Sciatic nerve (tissue), 2 donors: ENCODE measurements around the gene FOXQ1. TPM values are rescaled to one million over a fixed set of nuclear protein-coding genes. Genes with fewer than 3 reads are reported as not detected.

Experiments
- ATAC-seq: fragments of 200-7000 bp; cut with Tn5 transposase; one replicate; pipeline ENCODE4 v1.9.1; 2020; ENCODE audit warnings: mild to moderate bottlenecking, moderate library complexity
- DNase-seq: peaks from one replicate; pipeline ENCODE4 v3.0.0-alpha.2; 2020; ENCODE audit warnings: low spot score
- intact Hi-C: fragments of 100-400 bp; cut with DNase I; formaldehyde crosslinking; loops from one replicate; pipeline ENCODE4 v1.14.2; 2022
- total RNA-seq: library from RNA; stranded (reverse); fragmentation: NEBNext Ultra II Directional; extraction: Animal tissue kit (Norgen Biotek cat#: 25700); gene quantifications from one replicate; pipeline ENCODE4 v1.2.1, GENCODE V29; 2021
- donor health status: DM: no; HTN: no; CAD: no.
- donor health status: DM: no; HTN: no; CAD: no.

The FOXQ1 gene
- total RNA-seq, 1 donor from 2014 or later: 1.7 TPM

- DNase-seq: no peak
- intact Hi-C loops: no loop called here
- ATAC-seq: no peak
These were observed 24.8 kb upstream of the FOXQ1 start for GRCh38 chr6:1287103-1287591.

DNA sequence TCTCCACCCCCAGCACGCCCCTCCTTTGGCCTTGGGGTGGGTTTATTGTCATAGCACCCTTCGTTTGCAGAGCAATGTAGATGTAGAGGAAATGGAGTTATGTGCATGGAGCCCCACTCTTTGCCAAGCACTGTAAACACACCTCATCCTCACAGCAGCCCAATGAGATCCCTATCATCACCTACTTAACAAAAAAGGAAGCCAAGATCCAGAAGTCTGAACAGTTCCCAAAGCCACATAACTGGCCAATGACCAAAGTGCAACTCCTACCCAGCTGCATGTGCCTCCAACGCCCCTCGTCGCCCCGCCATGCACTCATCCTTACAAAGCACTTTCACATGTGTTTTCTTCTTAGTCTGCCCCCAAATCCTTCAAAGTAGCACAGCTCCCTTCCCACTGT, 21.8 kb upstream of the FOXQ1 start:
- intact Hi-C loops: no loop called here
- DNase-seq (no peak), ATAC-seq (no peak)

GRCh38 chr6:1290805-1291204, 21.1 kb upstream of the FOXQ1 start:
- DNase-seq (no peak), ATAC-seq (no peak)
- intact Hi-C loops: no loop called here

DNA sequence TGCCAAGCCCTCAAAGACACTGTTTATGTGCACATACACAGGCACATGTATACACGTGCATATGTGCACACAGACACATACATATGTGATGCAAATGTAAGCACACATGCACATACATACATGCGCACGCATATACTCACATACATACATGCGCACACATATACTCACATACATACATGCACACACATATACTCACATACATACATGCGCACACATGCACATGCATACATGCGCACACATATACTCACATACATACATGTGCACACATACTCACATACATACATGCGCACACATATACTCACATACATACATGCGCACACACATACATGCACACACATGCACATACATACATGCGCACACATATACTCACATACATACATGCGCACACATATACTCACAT, 20.5 kb upstream of the FOXQ1 start:
- ATAC-seq (no peak), DNase-seq (no peak)
- intact Hi-C loops: no loop called here

- DNase-seq: no peak
- no peak for ATAC-seq
- intact Hi-C loops: no loop called here
These were observed 16.5 kb upstream of the FOXQ1 start for GRCh38 chr6:1295420-1295819.

DNA sequence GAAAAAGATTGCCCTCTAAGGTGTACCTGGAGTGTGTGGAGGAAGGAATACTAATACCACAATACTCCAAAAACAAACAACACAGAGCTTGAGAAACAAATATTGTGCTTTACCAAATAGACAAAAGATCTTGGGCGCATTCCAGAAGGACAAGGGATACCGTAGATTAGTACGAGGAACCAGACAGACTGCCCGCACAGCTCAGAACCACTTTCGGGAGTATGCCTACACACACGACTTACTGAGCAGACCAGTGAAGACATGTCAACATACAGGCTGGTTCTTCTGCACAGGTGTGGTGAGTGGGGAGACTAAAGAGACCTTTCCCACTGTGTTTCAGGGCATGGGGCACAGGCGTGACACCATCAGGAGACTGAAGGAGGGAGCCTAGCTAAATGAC, 15.8 kb upstream of the FOXQ1 start:
- intact Hi-C loops: no loop called here
- ATAC-seq: no peak
- no peak for DNase-seq

GRCh38 chr6:1296542-1296941, 15.4 kb upstream of the FOXQ1 start:
- ATAC-seq (no peak), DNase-seq (no peak)
- intact Hi-C loops: no loop called here

DNA sequence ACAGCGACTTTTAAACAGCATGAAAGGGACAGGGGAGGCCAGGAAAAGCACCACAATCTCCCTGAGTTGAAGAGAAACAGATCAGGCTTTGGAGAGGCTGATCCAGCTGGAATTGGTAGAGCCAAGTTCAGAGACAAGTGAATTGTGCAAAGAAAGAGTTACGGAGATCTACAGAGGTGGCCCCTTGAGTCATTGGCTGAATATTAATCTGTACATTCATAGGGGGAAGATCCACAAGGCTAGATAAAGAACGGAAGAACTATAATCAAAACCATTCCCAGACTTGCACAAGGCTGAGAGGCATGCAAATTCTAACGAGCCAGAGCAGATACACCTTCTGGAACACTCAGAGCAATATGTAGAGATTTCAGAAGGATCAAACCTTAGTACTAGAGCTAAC, 14.2 kb upstream of the FOXQ1 start:
- intact Hi-C loops: no loop called here
- no peak for ATAC-seq
- DNase-seq: no peak

DNA sequence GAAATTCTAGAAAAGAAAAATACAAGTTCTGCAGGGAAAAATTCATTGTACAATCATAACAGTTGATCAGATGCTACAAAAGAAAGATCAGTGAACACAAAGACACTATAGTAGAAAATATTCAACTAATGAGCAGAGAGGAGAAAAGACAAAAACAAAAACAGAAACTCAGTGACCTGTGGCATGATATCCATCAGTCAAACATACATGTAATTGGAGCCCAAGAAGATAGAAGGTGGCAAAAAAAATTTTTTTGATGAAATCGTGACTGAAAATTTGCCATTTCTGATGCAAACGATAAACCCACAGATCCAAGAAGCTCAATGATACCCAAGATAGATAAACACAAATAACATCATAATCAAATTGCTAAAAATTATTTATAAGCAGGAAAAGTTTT, 13.1 kb upstream of the FOXQ1 start:
- ATAC-seq (no peak), DNase-seq (no peak)
- intact Hi-C loops: no loop called here

GRCh38 chr6:1306133-1306532, 5.8 kb upstream of the FOXQ1 start:
- intact Hi-C loops: no loop called here
- DNase-seq: no peak
- ATAC-seq: no peak

GRCh38 chr6:1309366-1309765, 2.5 kb upstream of the FOXQ1 start:
- ATAC-seq (no peak), DNase-seq (no peak)
- intact Hi-C loops: no loop called here

DNA sequence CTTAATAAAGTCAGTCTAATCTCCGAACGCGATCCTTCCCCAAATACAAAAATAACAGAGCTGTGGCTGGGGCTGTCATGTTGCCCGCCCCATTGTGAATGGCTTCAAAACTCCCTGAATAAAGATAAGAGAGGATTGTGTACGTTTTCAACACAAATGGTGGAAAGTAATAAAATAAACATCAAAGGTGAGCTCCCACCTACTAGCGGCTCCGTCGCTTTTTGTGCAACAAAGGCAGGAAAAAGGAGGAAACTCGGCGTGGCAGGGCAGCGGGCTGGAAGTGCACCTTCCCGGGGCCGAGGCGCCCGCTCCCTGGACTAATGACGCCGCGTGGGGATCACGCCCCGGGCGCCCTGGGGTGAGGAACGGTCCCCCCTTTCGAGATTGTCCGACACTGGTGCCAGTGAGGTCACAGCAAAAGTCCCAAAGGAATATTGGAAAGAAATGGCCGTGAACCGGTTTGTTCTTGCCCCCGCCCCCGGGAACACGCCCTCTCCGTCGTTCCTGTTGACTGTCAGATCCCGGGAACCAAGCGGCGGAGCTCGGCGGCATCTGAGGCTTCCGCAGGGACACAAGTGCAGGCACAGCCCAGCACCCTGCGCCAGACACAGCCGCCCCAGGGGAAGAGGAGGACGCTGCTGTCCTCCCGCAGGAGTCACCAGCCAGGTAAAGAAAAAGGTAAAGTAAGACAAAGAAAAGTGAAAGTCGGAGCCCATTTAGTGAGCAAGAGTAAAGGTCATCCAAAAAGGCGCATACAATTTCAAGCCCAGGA, 1.1 kb upstream of the FOXQ1 start:
- ATAC-seq (no peak), DNase-seq (no peak)
- intact Hi-C loops: no loop called here

GRCh38 chr6:1312203-1312472, 240 bp downstream of the FOXQ1 start:
- ATAC-seq (no peak), DNase-seq (no peak)
- intact Hi-C loops: no loop called here

DNA sequence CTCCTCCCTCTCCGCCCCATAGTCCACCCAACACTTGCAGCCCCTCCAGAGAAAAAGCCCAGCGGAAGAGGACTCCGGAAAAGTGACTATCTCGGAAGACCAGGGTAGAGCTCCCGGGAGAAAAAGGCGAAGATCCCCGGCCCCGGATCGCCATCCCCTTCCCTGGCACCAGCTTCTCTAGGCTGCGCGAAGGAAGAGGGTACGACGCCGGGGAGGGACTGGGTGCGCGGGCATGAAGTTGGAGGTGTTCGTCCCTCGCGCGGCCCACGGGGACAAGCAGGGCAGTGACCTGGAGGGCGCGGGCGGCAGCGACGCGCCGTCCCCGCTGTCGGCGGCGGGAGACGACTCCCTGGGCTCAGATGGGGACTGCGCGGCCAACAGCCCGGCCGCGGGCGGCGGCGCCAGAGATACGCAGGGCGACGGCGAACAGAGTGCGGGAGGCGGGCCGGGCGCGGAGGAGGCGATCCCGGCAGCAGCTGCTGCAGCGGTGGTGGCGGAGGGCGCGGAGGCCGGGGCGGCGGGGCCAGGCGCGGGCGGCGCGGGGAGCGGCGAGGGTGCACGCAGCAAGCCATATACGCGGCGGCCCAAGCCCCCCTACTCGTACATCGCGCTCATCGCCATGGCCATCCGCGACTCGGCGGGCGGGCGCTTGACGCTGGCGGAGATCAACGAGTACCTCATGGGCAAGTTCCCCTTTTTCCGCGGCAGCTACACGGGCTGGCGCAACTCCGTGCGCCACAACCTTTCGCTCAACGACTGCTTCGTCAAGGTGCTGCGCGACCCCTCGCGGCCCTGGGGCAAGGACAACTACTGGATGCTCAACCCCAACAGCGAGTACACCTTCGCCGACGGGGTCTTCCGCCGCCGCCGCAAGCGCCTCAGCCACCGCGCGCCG, 822 bp downstream of the FOXQ1 start:
- intact Hi-C loops: no loop called here
- no peak for ATAC-seq
- DNase-seq: no peak

DNA sequence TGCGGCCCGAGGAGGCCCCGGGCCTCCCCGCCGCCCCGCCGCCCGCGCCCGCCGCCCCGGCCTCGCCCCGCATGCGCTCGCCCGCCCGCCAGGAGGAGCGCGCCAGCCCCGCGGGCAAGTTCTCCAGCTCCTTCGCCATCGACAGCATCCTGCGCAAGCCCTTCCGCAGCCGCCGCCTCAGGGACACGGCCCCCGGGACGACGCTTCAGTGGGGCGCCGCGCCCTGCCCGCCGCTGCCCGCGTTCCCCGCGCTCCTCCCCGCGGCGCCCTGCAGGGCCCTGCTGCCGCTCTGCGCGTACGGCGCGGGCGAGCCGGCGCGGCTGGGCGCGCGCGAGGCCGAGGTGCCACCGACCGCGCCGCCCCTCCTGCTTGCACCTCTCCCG, 1.5 kb downstream of the FOXQ1 start:
- intact Hi-C loops: no loop called here
- ATAC-seq (no peak), DNase-seq (no peak)

GRCh38 chr6:1313767-1314503, 2.0 kb downstream of the FOXQ1 start:
- ATAC-seq (no peak), DNase-seq (no peak)
- intact Hi-C loops: no loop called here

DNA sequence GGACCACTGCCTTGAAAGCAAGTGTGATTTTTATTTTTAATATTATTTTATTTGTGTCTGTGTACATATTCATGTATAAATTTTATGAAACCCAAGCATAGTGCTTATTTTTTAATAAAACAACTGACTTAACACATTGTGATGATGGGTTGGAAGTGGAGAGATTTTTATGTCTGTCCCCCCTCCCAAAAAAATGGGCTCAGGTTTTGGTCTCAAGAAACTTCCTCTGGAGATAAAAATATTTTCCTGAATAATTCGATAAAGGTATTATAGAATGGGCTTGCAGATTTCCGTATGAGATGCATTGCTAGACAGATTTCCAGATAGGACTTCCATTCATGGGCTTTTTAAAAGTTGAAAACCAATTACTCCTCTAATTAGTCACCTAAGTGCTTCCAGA, 2.7 kb downstream of the FOXQ1 start:
- DNase-seq (no peak), ATAC-seq (no peak)
- intact Hi-C loops: no loop called here

DNA sequence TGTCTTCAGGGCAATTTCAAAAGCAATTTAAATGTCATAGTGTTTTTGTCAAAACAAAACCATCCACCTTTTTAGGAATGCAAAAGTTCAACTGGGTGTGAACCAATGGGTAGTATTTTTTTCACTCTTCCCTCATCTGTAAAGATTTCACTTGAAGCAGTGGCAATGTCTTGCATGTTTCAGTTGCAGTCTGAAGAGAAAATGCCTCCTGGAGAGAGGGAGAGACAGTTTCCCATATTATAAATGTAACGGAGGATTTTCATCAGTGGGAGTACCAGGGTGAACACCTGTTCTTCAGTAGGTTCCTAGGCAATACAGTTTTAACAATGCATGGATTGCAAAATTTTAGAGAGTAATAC, 3.3 kb downstream of the FOXQ1 start:
- DNase-seq: no peak
- ATAC-seq: no peak
- intact Hi-C loops: no loop called here

- intact Hi-C loops: no loop called here
- ATAC-seq (no peak), DNase-seq (no peak)
These were observed 3.9 kb downstream of the FOXQ1 start for GRCh38 chr6:1315560-1316386.
